ENCODE measurements around the gene PLEKHG5.
"Not testable (repeated sequence)": the region's sequence is repeated elsewhere in the genome, so short reads cannot be mapped to it uniquely, and the experiment has no call there.

The PLEKHG5 gene

GRCh38 chr1:6495540-6496364 is 4.3 kb upstream of the PLEKHG5 start:
- DNase-seq: no peak

DNA sequence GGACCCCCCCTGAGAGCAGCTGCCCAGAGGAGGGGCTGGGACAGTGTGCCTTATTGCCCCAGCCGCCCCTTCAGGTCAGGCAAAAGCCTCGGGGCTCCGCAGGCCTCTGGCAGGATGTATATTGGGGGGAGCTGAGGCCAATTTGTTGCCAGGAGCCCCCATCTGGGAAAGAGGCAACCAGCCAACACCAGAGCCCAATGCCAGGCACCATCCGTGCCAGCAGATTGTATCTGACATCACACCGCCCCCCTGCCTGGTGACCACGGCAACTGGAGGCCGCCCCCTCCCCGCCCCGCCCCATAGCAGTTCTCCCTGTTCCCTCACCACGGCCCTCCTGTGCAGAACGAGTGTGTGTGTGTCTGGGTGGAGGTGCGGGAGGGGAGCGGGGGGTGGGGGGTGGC is 3.6 kb upstream of the PLEKHG5 start:
- DNase-seq: no peak

DNA sequence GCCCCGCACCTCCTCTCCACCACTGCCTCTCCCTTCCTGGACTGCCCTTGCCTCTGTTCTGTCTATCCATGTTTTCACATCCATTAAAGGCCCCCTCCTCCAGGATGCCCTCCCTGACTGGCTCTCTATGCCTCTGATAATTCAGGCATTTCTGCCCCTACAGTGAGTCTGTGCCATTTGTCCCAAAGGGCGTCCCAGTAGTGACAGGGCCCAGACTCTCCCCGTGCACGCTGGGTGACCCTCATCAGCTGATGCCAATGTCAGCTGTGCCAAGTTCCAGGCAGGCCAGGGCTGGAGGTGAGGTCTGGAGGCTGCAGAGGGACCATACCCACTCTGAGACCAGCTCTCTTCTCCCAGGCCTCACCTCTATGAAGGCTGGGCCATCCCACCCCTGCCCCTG is 3.2 kb upstream of the PLEKHG5 start:
- DNase-seq: no peak

GRCh38 chr1:6493834-6494223 is 2.4 kb upstream of the PLEKHG5 start:
- not testable (repeated sequence) for DNase-seq

- DNase-seq: no peak
Observed at GRCh38 chr1:6491966-6492365, 499 bp upstream of the PLEKHG5 start.

- no peak for DNase-seq
Observed at GRCh38 chr1:6491081-6491449, 402 bp downstream of the PLEKHG5 start.

DNA sequence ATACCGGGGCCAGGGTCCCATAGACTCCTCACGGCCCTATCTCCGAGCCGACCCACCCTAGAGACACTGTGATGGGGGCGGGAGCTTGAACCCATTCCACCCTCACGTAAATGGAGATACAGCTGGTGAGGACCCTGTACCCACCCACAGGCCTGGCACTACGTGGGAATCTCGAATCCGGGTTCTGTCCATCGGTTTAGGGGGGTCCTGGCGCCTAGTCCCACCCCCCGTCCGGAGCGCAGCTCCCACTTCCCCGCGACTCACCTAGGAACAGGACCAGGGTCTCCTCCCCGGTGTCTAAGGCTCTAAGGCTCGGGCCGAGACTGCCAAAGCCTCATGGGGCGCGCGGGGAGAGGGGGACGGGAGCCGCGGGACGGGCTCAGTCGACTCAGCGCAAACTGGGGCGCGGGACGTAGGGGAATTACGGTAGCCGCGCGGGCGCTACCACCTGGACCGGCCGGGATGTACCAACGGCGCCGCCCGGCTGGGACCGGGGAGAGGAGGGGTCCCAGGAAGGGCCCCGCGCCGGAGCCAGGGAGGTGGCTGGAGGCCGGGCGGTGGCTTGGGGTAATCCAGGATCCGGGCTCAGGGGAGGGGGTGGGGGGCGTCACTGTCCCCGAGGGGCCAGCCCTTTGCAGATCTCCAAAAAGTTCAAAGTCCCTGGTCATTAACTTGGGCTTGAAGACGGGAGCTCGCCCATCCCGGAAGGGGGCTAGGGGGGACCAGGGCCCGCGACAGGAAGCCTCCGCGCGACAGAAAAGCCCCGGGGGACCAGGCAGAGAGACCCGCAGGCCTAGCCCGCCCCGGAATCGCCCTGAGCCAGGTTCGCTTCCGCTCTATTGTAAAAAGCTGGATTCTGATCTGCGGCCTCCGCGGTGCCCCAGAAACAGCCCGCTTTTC is 1.0 kb downstream of the PLEKHG5 start:
- DNase-seq: peak; percentile 40

GRCh38 chr1:6489799-6490180 is 1.7 kb downstream of the PLEKHG5 start:
- DNase-seq: peak; percentile 64

DNA sequence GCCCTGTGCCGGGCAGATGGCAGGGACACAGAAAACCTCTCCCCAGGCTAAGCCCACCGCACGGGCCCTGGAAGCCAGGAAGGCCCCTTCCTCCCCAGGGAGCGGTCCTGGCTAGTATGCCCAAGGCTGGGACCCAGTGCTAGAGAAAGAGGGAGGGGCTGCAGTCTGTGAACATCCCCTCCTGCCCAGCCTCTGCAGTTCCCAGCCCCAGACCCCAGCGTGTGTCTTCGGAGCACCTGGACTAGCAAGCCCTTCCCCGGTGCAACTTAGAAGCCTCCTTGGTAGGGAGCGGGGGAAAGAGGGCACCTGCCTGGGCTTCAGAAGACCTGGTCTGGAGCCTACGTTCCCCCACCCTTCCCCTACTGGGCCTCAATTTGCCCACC is 2.1 kb downstream of the PLEKHG5 start:
- no peak for DNase-seq

- DNase-seq: no peak
Observed at GRCh38 chr1:6488602-6489382, 2.7 kb downstream of the PLEKHG5 start.

DNA sequence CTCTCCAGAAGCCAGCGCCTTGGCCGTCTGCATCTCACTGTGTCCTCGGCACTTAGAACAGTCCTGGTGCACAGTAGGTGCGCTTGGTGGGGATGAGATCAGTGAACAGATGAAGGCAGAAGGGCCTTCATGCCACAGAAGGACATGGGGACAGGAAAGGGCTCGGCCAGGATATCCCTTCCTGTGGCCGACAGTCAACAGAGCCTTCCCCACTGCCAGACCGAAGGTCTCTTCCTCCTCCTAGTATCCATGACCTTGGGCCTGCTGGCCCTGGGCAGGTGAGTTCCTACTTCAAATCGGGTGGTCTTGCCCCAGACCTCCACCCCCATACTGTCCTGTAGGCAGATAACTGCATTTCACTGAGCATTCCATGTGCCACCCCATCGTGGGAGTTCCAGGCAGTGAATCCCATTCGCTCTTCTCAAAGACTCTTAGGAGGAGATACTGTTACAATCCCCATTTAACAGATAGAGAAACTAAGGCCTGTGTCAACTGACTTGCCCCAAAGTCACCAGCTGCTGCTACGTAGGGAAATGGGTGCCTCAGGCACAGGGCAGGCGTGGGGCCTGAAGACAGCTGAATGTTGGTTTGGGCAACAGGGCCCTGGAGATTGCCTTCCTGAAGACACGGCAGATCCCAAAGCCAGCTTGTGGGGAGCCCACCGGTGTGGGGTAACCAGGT is 3.5 kb downstream of the PLEKHG5 start:
- no peak for DNase-seq

GRCh38 chr1:6486433-6487011 is 4.9 kb downstream of the PLEKHG5 start:
- peak; percentile 81 for DNase-seq

DNA sequence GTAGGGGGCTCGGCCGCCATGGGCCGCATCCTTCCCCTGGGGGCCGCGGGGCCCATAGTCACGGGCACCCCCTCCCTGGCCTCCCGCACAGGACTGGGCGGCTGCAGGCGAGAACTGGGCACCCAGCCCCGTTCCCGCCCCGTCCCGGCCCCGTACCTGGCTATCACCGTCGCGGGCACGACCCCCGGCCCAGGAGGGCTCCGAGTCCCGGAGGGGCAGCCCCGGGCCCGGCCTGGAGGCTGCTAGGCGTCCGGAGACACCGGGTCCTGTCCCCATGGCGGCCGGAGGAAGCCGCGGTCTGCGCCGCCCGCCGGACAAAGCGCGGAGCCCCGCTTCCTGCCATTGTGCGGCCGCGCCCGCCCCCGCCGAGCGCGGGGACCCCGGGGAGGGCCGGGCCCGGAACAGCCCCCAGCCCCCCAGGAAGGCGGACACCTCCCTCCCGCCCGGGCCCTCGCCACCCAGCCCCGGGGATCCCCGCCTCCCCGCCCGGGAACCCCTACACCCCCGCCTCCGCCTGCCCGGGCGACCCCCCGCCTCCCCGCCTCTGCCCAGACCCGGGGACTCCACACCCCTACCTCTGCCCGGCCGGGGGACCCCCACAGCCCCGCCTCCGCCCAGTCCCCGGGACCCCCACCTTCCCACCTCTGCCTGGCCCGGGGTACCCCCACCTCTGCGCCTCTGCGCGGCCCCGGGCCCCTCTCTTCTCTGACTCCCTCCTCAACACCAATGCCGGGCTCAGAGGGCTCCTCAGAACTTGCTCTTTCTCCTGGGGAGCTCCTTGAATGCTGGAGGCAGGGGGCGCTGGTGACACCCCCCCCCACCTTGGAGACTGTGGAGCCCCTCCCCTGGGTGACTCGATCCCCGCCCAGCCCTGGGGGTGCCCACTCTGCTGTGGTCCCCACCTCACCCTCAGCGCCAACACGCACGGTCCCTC is 6.0 kb downstream of the PLEKHG5 start:
- DNase-seq: no peak

GRCh38 chr1:6484826-6485167 is 6.7 kb downstream of the PLEKHG5 start:
- no peak for DNase-seq

GRCh38 chr1:6483761-6484117 is 7.7 kb downstream of the PLEKHG5 start:
- DNase-seq: no peak

GRCh38 chr1:6483017-6483760 is 8.3 kb downstream of the PLEKHG5 start:
- no peak for DNase-seq

- no peak for DNase-seq
Observed at GRCh38 chr1:6481820-6482219, 9.6 kb downstream of the PLEKHG5 start.

DNA sequence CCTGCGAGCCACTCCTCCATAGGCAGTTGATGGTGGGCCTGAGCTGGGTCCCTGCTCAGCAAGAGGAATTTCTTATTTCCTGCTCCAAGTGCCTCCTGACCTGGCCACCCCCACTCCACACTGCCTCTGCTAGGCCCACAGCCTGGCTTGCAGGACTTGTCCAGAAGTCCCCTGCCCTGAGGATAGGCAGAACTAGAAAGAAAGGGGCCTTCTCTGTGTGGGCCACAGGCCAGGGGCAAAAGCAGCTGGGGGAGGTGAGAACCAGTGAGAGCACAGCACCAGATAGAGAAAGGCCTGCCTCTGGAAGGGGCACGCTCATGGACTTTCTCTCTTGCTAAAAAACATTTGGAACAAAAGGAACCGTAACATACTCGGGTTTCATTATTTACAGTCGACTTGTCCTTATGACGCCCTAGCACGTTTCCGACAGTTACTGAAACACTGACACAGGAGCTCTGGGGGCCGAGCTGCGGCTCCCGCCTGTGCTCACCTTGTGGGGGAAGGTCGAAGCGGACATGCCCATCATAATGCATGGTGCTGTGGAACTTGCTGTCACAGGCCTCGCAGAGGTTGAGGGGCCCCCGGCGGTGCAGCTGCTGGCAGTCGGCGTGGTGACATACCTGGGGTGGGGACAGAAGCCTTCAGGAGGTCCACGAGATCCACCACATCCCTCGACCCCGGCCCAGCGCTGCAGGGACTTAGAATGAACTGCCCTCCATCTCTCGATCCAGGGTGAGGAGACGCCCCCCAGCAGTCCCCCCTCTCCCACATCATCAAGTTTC is 14.2 kb downstream of the PLEKHG5 start:
- DNase-seq: no peak

GRCh38 chr1:6476483-6476882 is 15.0 kb downstream of the PLEKHG5 start:
- no peak for DNase-seq

Data from NCI-H1105 treated with DMSO at 0.1 percent for 48 hours (cell line).